Endothelial cell of umbilical vein (primary cell): ENCODE data around the gene RBM42. TPM values are rescaled to one million over a fixed set of nuclear protein-coding genes. Genes with fewer than 3 reads are reported as not detected.

Experiments used
- BruUV-seq: library from RNA; stranded (reverse); fragments of 400-500 nt; replicated peaks from 2 replicates; lab custom pipeline; 2021; lab: Mats Ljungman, UMichigan
- CTCF ChIA-PET: fragments of 300-600, 350-600 bp; sonication (Branson Sonifier 250); formaldehyde crosslinking; loops from one replicate; lab custom pipeline; 2021; ENCODE audit warnings: antibody characterized with exemption, inconsistent platforms; lab: Charles Lee
- POLR2A ChIA-PET: fragments of 300-600, 350-600 bp; sonication (Branson Sonifier 250); formaldehyde crosslinking; loops from one replicate; lab custom pipeline; 2021; ENCODE audit warnings: antibody characterized with exemption, inconsistent platforms; lab: Charles Lee
- DNase-seq: peaks from one replicate; pipeline ENCODE4 v3.0.0-alpha.2; 2011; ENCODE audit warnings: low read depth, low spot score
- FAIRE-seq: peaks from 2 replicates; lab custom pipeline; 2011; peaks lifted over from hg19 to GRCh38; lab: Jason Lieb, UNC
- H2AFZ ChIP-seq: 2 replicates; pipeline ENCODE4 v1.6.0; 2012; ENCODE audit warnings: low read depth, low read length, control low read depth, inconsistent platforms
- H3K27ac ChIP-seq: 2 replicates; pipeline ENCODE4 v1.5.1; 2011; ENCODE audit warnings: low read depth, mild to moderate bottlenecking, control low read depth, low read length, moderate library complexity; ENCODE audit not compliant: insufficient read depth
- H3K27me3 ChIP-seq, 2 experiments: 2 replicates each; pipeline versions ENCODE4 v1.6.0 to v1.6.1; 2011; ENCODE audit warnings: low read length in 2 of 2, mixed read lengths in 1 of 2; ENCODE audit not compliant: control insufficient read depth in 2 of 2, insufficient read depth in 2 of 2
- H3K36me3 ChIP-seq, 2 experiments: 2 replicates in 1 of 2; 3 replicates in 1 of 2; pipeline ENCODE4 v1.5.1; 2011; ENCODE audit warnings: low read length in 2 of 2, mild to moderate bottlenecking in 1 of 2, moderate library complexity in 1 of 2; ENCODE audit not compliant: control insufficient read depth in 2 of 2, insufficient read depth in 2 of 2; ENCODE audit errors: extremely low read depth in 1 of 2
- H3K4me1 ChIP-seq: 3 replicates; pipeline ENCODE4 v1.5.1; 2011; ENCODE audit warnings: mild to moderate bottlenecking, low read length; ENCODE audit not compliant: control insufficient read depth, insufficient read depth; ENCODE audit errors: extremely low read depth
- H3K4me2 ChIP-seq: 2 replicates; pipeline ENCODE4 v1.6.1; 2011; ENCODE audit warnings: low read length, control low read depth, mixed read lengths; ENCODE audit not compliant: insufficient read depth
- H3K4me3 ChIP-seq, 3 experiments: fragments of 200-600 bp in 1 of 3; sonication (generic), shearing (Covaris generic) in 1 of 3; replicated peaks in 1 of 3; 2 replicates each; pipeline ENCODE4 v1.5.1; 2011 to 2016; ENCODE audit warnings: control low read depth in 3 of 3, low read length in 3 of 3, mild to moderate bottlenecking in 2 of 3, inconsistent platforms in 1 of 3, low read depth in 1 of 3, moderate library complexity in 1 of 3; ENCODE audit not compliant: insufficient read depth in 1 of 3
- H3K79me2 ChIP-seq: 2 replicates; pipeline ENCODE4 v1.6.0; 2012; ENCODE audit warnings: low read length, inconsistent platforms; ENCODE audit not compliant: control insufficient read depth, insufficient read depth
- H3K9ac ChIP-seq: replicated peaks from 2 replicates; pipeline ENCODE3; 2011; ENCODE audit warnings: low read length, control low read depth; ENCODE audit not compliant: insufficient read depth; ENCODE audit errors: extremely low read depth
- H3K9me1 ChIP-seq: replicated peaks from 3 replicates; pipeline ENCODE4 v1.6.0; 2011; ENCODE audit warnings: mild to moderate bottlenecking, low read length; ENCODE audit not compliant: control insufficient read depth, insufficient read depth; ENCODE audit errors: extremely low read depth
- H3K9me3 ChIP-seq: replicated peaks from 2 replicates; pipeline ENCODE4 v1.5.1; 2012; ENCODE audit warnings: low read length, inconsistent platforms; ENCODE audit not compliant: control insufficient read depth, insufficient read depth
- H4K20me1 ChIP-seq: replicated peaks from 2 replicates; pipeline ENCODE3; 2011; ENCODE audit warnings: mild to moderate bottlenecking, low read length; ENCODE audit not compliant: control insufficient read depth, insufficient read depth; ENCODE audit errors: extremely low read depth
- GATA2 ChIP-seq: IDR thresholded peaks from 2 replicates; pipeline ENCODE4 v1.7.0; 2011; ENCODE audit warnings: low read depth, mild to moderate bottlenecking, moderate library complexity, mixed read lengths, low read length; ENCODE audit not compliant: insufficient read length, insufficient read depth
- MYC ChIP-seq: IDR thresholded peaks from one replicate; pipeline ENCODE4 v1.6.1; 2011; ENCODE audit warnings: mild to moderate bottlenecking, low read depth, low read length
- POLR2A ChIP-seq: IDR thresholded peaks from 2 replicates; pipeline ENCODE4 v1.6.1; 2012; ENCODE audit warnings: low read depth, mild to moderate bottlenecking, control low read depth, low read length
- POLR2AphosphoS5 ChIP-seq: IDR thresholded peaks from 2 replicates; pipeline ENCODE4 v1.6.1; 2012; ENCODE audit warnings: low read depth, mild to moderate bottlenecking, control low read depth, low read length, moderate library complexity; ENCODE audit not compliant: insufficient read depth
- dilution Hi-C: fragments of 300-500 bp; cut with MboI; formaldehyde crosslinking; loops from one replicate; pipeline ENCODE4 v1.15.0; 2019; ENCODE audit warnings: low sequenced_read_pairs; ENCODE audit not compliant: extremely low pct_ligation_motif_present
- intact Hi-C: fragments of 100-400 bp; cut with micrococcal nuclease; formaldehyde crosslinking; loops from one replicate; pipeline ENCODE4 v1.10.0; 2022
- polyA plus RNA-seq, 4 experiments: library from polyadenylated mRNA; depleted of rRNA in 3 of 4; stranded (reverse) in 3 of 4; unstranded in 1 of 4; fragments of >200 nt; gene quantifications; 2 replicates each; pipeline versions ENCODE4 v1.2.1 to v1.2.3, GENCODE V29; 2011 to 2012; ENCODE audit warnings: missing spikeins in 1 of 4
- total RNA-seq: library from RNA; stranded (reverse); gene quantifications from 2 replicates; pipeline ENCODE4 v1.2.3, GENCODE V29; 2021
- TF ChIP-seq, protein P1 (sequence below): IDR thresholded peaks from 2 replicates; pipeline ENCODE4 v1.6.1; 2011; ENCODE audit not compliant: insufficient read depth, insufficient read length
- TF ChIP-seq, protein P2 (sequence below), 2 donors: IDR thresholded peaks; 1 replicate in 1 of 2; 2 replicates in 1 of 2; pipeline ENCODE4 v1.5.1; 2011; ENCODE audit warnings: low read length in 2 of 2, mild to moderate bottlenecking in 2 of 2, moderate library complexity in 2 of 2, control low read depth in 1 of 2, inconsistent platforms in 1 of 2, low read depth in 1 of 2; ENCODE audit not compliant: insufficient read depth in 1 of 2; ENCODE audit errors: extremely low read depth in 1 of 2

The RBM42 gene
- total and polyA plus RNA-seq, 2 donors (not counting 3 experiments of a cell fraction or from before 2014, with no cell fraction given) = 78.3 to 97.3 TPM

DNA sequence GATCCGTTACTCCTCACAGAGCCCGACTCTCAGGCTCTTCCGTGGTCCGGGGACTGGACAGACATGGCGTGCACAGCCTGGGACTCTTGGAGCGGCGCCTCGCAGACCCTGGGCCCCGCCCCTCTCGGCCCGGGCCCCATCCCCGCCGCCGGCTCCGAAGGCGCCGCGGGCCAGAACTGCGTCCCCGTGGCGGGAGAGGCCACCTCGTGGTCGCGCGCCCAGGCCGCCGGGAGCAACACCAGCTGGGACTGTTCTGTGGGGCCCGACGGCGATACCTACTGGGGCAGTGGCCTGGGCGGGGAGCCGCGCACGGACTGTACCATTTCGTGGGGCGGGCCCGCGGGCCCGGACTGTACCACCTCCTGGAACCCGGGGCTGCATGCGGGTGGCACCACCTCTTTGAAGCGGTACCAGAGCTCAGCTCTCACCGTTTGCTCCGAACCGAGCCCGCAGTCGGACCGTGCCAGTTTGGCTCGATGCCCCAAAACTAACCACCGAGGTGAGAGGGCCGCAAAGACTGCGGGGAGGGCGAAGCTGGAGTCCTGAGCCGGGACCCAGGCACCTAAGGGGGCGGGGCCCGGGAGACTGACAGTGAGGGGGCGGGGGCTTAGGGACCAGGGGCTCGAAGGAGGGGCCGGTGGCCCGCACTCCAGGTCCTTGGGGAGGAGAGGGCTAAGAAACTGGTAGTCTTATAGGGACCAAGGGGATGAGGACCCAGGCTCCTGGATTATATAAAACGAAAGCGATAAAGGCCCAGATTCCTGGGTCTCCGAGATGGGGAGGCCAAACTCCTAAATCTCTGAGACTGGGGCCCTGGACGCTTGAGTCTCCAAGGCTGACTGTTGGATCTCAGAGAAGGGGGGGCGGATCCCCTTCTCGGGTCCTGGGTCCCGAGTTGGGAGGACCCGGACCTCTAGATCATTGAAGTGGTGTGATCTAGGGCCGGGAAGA, 14.7 kb downstream of the RBM42 start:
- H3K27ac ChIP-seq = peak overlapping the region; percentile 44
- dilution Hi-C loops (no loop called here), intact Hi-C loops (loop anchor here (1.0 kb wide), 4 partner anchors 15 to 86 kb away; partner anchors contain the start of gene HAUS5)
- no peaks in the 10 kb centered on the region for H4K20me1 ChIP-seq
- H3K9me1 ChIP-seq = no peaks in the 10 kb centered on the region
- H3K79me2 ChIP-seq = peaks cover 3% of the 10 kb centered on the region
- POLR2A ChIA-PET = no interaction called here
- peak overlapping the region; percentile 50 to 66 (median 55) for H3K4me3 ChIP-seq
- peak overlapping the region; percentile 82 for H3K4me2 ChIP-seq
- no TSS peak for BruUV-seq
- TF ChIP-seq, protein P1, sequence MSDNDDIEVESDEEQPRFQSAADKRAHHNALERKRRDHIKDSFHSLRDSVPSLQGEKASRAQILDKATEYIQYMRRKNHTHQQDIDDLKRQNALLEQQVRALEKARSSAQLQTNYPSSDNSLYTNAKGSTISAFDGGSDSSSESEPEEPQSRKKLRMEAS = no peak
- no peak for TF ChIP-seq GATA2
- TF ChIP-seq, protein P2, sequence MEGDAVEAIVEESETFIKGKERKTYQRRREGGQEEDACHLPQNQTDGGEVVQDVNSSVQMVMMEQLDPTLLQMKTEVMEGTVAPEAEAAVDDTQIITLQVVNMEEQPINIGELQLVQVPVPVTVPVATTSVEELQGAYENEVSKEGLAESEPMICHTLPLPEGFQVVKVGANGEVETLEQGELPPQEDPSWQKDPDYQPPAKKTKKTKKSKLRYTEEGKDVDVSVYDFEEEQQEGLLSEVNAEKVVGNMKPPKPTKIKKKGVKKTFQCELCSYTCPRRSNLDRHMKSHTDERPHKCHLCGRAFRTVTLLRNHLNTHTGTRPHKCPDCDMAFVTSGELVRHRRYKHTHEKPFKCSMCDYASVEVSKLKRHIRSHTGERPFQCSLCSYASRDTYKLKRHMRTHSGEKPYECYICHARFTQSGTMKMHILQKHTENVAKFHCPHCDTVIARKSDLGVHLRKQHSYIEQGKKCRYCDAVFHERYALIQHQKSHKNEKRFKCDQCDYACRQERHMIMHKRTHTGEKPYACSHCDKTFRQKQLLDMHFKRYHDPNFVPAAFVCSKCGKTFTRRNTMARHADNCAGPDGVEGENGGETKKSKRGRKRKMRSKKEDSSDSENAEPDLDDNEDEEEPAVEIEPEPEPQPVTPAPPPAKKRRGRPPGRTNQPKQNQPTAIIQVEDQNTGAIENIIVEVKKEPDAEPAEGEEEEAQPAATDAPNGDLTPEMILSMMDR (IDR thresholded peaks at IDR 0.05; ENCODE audit: extremely low read depth in 1 of 2, insufficient read depth in 1 of 2, low read depth in 1 of 2, low read length in 2 of 2) = no peak
- TF ChIP-seq POLR2A = peak; percentile 63
- TF ChIP-seq MYC = no peak
- peak; percentile 92 for TF ChIP-seq POLR2AphosphoS5
- DNase-seq (peak; percentile 82), FAIRE-seq (peak; percentile 73)
- peak overlapping the region; percentile 29 for H3K9ac ChIP-seq
- no peaks in the 10 kb centered on the region for H3K27me3 ChIP-seq
- no peaks in the 10 kb centered on the region for H3K36me3 ChIP-seq
- H2AFZ ChIP-seq = peak overlapping the region; percentile 94
- H3K4me1 ChIP-seq = peaks cover 18% of the 10 kb centered on the region
- CTCF ChIA-PET = interaction anchor here (0.6 to 1.8 kb wide), 4 partner anchors 26 to 95 kb away, joined by 3 to 5 read pairs (median 4); no protein-coding TSS in a partner anchor
- H3K9me3 ChIP-seq = no peaks in the 10 kb centered on the region
